ENCODE measurements around the gene HTR4.

DNA sequence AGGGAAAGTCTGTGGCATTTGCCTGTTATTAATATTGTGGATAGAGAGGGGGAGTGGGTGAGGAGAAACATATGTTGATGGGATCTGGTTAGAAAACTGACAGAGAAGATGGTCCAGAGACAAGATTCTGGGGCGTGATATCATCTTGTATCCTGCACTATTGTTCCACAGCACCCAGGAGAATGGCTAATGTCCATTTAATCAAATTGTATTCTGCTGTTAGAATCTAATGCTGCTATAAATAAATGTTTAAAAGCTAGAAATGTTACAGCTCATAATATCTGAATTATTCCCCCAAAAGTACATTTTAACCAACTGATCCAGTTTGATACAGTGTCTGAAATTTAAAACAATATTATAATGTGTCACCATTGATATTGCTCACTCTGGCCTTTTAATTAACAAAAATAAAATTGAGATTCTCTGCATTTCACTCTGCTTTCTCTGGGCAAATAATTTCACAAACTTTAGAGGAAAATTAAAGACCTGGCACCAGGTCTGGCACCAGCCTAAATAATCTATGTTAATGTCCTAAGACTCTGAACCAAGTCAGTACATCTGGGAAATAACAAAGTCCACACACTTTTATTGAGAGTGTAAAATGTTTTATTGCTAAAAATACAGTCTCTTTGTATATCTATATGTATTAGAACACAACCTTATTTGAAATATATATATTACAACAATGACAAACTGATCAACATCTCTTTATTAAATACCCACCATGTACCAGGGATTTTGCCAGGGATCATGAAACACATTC lies 18.8 kb downstream of the HTR4 start:
- TF ChIP-seq POLR2A (IDR thresholded peaks at IDR 0.05): no peak
- TF ChIP-seq, protein P1, sequence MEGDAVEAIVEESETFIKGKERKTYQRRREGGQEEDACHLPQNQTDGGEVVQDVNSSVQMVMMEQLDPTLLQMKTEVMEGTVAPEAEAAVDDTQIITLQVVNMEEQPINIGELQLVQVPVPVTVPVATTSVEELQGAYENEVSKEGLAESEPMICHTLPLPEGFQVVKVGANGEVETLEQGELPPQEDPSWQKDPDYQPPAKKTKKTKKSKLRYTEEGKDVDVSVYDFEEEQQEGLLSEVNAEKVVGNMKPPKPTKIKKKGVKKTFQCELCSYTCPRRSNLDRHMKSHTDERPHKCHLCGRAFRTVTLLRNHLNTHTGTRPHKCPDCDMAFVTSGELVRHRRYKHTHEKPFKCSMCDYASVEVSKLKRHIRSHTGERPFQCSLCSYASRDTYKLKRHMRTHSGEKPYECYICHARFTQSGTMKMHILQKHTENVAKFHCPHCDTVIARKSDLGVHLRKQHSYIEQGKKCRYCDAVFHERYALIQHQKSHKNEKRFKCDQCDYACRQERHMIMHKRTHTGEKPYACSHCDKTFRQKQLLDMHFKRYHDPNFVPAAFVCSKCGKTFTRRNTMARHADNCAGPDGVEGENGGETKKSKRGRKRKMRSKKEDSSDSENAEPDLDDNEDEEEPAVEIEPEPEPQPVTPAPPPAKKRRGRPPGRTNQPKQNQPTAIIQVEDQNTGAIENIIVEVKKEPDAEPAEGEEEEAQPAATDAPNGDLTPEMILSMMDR (IDR thresholded peaks at IDR 0.05): no peak
